Left lobe of liver (tissue), 2 donors: ENCODE data around the gene DYNC1H1. TPM values are rescaled to one million over a fixed set of nuclear protein-coding genes. Genes with fewer than 3 reads are reported as not detected.
"Not testable (repeated sequence)": the region's sequence is repeated elsewhere in the genome, so short reads cannot be mapped to it uniquely, and the experiment has no call there.

Experiments
- ATAC-seq: fragments of 200-7000 bp; cut with Tn5 transposase; one replicate; pipeline ENCODE4 v1.9.1; 2020; ENCODE audit warnings: mild to moderate bottlenecking, moderate library complexity
- DNase-seq: peaks from one replicate; pipeline ENCODE4 v3.0.0-alpha.2; 2020; ENCODE audit warnings: low spot score
- total RNA-seq: library from RNA; stranded (reverse); gene quantifications from one replicate; pipeline ENCODE4 v1.2.1, GENCODE V29; 2021
- donor health status: DM: no; HTN: no; CAD: no; lungs with moderate emphysema.
- donor health status: DM: no; HTN: yes; CAD: no.

Gene DYNC1H1
- total RNA-seq, 1 donor from 2014 or later: 118 TPM

GRCh38 chr14:101962503-101962874, 1.9 kb upstream of the DYNC1H1 start:
- peak; percentile 70 for DNase-seq
- ATAC-seq: no peak

- ATAC-seq: no peak
- DNase-seq: no peak
Measured at GRCh38 chr14:101963052-101963451, 1.3 kb upstream of the DYNC1H1 start.

DNA sequence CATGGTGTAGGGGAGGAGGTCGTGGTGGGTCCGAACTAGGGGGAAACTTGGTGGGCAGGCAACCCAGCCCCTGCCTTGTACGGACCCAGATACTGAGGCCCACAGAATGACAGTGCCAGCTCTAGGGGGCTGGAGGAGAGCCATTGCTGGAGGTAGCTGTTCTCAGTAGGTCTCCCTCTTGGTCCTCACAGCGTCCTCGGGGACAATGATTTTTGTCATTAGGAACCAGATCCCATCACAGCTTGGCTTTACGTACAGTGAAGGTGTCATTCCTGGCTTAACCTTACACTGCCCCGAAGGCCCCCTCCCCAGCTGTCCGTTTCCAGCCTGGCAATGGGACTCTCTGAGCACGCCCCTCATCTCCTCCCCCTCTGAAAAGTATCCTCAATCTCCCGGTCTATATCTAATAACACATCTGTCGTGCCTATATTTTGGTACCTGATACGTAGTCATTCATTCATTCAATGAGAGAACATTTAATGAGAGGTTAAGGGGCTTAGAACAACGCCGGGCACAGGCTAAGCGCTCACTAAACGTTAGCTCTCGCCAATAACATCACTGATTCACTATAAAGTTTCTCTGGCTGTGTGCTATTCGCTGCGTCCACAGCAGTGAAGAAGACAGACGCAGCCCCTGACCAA, 597 bp upstream of the DYNC1H1 start:
- DNase-seq: no peak

DNA sequence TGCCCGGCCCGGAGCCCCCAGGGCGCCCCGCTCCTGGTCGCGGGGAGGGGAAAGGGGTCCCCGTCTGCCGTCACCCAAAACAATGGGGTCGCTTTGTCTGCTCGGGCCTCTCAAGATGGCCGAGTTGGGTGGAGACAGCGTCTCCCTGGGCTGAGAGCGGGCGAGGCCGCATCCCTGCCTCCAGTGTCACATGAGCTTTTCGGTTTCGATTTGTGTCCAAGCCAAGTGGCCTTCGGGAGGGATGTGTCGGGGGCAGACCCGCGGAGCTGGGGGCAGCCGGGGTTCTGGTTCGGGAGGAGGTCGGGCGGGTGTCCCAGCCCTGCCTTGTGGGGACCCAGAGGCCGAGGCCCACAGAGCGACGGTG, 790 bp downstream of the DYNC1H1 start:
- ATAC-seq: peak; percentile 60
- peak; percentile 77 for DNase-seq

More for the DNA sequence above, 597 bp upstream of the DYNC1H1 start:
- ATAC-seq: no peak

- ATAC-seq (no peak), DNase-seq (no peak)
Measured at GRCh38 chr14:101965770-101966722, 1.7 kb downstream of the DYNC1H1 start.

- DNase-seq (no peak), ATAC-seq (no peak)
Measured at GRCh38 chr14:101966742-101967141, 2.4 kb downstream of the DYNC1H1 start.

DNA sequence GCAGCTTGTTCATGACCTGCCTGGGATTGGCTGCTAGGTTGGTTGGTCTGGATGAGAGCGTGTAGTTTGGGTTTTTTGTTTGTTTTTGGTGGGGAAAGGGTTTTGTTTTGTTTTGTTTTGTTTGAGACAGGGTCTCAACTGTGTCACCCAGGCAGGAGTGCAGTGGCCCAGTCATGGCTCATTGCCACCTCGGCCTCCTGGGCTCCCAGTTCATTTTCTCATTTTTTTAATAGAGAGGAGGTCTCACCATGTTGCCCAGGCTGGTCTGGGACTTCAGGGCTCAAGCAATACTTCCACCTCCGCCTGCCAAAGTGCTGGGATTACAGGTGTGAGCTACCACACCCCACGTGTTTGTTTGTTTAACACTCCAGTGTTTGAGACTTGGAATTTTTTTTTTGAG, 3.8 kb downstream of the DYNC1H1 start:
- DNase-seq (no peak), ATAC-seq (no peak)

GRCh38 chr14:101969481-101969880, 5.1 kb downstream of the DYNC1H1 start:
- ATAC-seq (no peak), DNase-seq (no peak)

GRCh38 chr14:101970830-101971400, 6.5 kb downstream of the DYNC1H1 start:
- peak; percentile 70 for DNase-seq
- ATAC-seq: peak; percentile 83

DNA sequence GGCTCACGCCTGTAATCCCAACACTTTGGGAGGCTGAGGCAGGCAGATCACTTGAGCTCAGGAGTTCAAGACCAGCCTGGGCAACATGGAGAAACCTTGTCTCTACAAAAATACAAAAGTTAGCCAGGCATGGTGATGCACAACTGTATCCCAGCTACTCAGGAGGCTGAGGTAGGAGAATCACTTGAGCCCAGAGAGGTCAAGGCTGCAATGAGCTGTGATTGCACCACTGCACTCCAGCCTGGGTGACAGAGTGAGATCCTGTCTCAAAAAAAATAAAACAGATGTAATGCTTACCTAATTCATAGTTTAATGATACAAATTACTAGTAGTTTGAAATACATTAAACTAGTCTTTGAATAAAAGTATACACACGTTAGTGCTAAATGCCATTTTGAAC, 7.1 kb downstream of the DYNC1H1 start:
- not testable (repeated sequence) for ATAC-seq, DNase-seq

GRCh38 chr14:101972126-101972866, 7.9 kb downstream of the DYNC1H1 start:
- peak; percentile 74 for DNase-seq

DNA sequence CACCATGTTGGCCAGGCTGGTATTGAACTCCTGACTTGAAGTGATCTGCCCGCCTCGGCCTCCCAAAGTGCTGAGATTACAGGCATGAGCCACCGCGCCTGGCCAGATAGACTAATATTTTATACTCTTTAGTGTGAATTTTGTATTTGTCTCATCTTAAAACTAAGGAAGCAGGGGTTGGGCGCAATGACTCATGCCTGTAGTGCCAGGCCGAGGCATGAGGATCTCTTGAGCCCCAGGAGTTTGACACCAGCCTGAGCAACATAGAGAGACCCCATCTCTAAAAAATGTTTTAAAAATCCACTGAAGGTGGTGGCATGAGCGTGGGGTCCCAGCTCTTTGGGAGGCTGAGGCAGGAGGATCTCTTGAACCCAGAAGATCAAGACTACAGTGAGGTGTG, 9.0 kb downstream of the DYNC1H1 start:
- DNase-seq (no peak), ATAC-seq (no peak)

More at GRCh38 chr14:101972126-101972866, 7.9 kb downstream of the DYNC1H1 start:
- ATAC-seq: peak; percentile 96

DNA sequence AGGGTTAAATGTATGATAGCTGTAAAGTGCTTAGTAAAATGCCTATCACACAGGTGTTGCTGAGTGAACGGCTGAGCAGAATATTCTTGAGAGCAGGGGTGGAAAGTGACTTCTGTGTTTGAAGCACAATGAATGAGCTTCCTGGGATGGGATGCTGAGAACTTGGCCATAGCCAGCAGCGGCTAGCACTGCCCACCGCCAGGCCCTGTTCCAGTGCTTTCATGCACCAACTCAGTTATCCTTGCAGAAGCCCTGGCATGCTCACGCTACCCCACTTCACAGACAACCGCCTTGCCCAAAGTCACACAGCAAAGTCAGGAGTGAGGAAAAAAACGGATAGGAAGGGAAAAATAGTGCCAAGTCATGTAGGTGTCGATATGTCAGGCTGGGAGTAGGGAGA, 10.9 kb downstream of the DYNC1H1 start:
- ATAC-seq (no peak), DNase-seq (no peak)

DNA sequence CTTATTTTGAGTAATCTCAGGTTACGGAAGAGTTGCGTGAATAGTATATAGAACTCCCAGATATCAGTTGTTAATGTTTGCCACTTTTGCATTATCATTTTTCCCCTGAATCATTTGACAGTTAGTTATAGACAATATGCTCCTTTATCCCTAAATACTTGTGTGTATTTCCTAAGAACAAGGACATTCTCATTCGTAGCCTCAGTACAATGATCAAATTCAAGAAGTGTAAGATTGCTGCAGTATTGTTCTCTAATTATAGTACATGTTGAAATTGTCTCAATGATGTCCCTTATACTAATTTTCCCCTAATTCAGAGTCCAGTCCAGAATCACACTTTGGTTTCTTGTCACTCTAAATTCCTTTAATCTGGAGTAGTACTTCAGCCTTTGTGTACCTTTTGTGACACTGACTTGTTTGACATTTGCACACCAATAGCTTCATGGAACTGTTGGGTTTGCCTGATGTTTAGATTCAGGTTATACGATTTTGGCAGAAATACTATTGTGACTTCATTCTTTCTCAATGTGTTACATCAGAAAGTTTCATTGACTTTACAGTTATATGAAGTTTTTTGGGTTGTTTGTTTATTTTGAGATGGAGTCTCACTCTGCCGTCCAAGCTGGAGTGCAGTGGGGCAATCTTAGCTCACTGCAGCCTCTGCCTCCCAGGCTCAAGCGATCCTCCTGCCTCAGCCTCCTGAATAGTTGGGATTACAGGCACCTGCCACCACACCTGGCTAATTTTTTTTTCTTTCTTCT, 13.1 kb downstream of the DYNC1H1 start:
- no peak for ATAC-seq
- no peak for DNase-seq

GRCh38 chr14:101979666-101980065, 15.3 kb downstream of the DYNC1H1 start:
- DNase-seq: no peak
- peak; percentile 15 for ATAC-seq

DNA sequence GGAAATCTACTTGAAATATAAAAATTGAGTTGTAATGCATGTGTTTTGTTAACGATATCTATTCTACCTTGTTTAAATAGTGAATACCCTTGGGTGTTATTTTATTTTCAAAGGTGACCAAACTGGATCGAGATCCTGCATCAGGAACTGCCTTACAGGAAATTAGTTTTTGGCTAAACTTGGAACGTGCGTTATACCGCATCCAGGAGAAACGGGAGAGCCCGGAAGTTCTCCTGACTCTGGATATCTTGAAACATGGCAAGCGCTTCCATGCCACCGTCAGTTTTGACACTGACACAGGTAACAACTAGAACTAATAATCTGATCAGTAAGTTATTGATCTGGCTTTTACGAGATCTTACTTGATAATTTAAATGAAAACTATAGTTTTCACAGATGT, 15.9 kb downstream of the DYNC1H1 start:
- ATAC-seq: no peak
- no peak for DNase-seq

DNA sequence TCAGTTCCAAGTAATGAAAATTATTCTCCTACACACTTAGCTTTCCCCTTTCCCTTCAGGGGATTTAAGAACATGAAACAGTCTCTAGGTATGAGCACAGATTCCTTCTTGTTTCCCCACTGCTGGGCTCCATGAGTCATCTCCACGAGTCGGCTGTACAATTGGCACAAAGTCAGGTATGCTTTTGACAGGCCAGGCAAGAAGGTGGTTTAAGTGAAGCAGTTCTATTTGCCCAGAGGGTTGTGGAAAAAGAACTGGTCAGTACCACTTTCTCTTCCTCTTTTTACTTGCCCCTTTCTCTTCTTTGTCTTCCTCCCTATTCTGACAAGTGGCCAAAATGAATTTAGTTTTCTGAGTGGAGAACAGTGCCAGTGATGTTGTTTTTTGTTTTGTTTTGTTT, 16.3 kb downstream of the DYNC1H1 start:
- DNase-seq: no peak
- peak; percentile 34 for ATAC-seq

DNA sequence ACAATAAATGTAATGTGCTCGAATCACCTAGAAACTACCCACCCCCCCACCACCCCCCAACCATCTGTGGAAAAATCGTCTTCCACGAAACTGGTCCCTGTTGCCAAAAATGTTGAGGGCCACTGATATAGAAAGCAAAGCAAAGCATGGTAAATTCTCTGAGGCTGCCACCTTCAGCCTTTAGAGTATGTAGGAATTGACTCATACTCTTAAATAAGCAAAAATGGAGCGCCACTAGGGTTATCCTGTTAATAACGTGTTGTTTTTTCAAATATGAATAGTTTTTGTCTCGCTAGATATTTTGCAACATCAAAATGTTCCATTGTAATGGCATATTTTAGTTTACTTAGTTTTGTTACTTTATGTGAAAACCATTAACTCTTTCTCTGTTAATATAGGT, 18.2 kb downstream of the DYNC1H1 start:
- ATAC-seq (no peak), DNase-seq (no peak)

DNA sequence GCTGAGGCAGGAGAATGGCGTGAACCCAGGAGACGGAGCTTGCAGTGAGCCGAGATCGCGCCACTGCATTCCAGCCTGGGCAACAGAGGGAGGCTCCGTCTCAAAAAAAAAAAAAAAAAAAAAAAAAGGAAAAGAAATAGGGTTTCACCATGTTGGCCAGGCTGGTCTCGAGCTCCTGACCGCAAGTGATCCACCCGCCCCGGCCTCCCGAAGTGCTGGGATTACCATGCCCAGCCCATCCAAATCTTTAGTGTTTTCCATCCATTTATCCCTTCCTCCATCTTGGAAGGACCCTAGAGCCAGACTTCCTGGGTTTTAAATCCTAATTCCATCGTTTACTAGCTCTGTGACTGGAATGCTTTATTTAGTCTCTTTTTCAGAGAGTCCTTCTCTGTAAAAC, 20.5 kb downstream of the DYNC1H1 start:
- not testable (repeated sequence) for ATAC-seq, DNase-seq

GRCh38 chr14:101985957-101986356, 21.6 kb downstream of the DYNC1H1 start:
- DNase-seq (no peak), ATAC-seq (no peak)
